HG03520 (cell line): ENCODE measurements around the gene CD99.

Experiments used
- ATAC-seq: cut with Tn5 transposase; IDR thresholded peaks from one replicate; pipeline ENCODE4 v1.9.1; 2021; ENCODE audit warnings: mild to moderate bottlenecking, moderate library complexity; ENCODE audit not compliant: unreplicated experiment

CD99 gene

GRCh38 chrX:2697741-2698299, 6.7 kb downstream of the CD99 start:
- ATAC-seq = no peak

GRCh38 chrX:2698604-2699003, 7.5 kb downstream of the CD99 start:
- ATAC-seq = no peak

GRCh38 chrX:2699959-2700358, 8.9 kb downstream of the CD99 start:
- ATAC-seq = no peak

- no peak for ATAC-seq
These were observed 9.6 kb downstream of the CD99 start for GRCh38 chrX:2700405-2701320.

GRCh38 chrX:2701600-2701999, 10.5 kb downstream of the CD99 start:
- no peak for ATAC-seq

GRCh38 chrX:2703991-2704369, 12.9 kb downstream of the CD99 start:
- no peak for ATAC-seq

GRCh38 chrX:2705046-2705832, 14.1 kb downstream of the CD99 start:
- ATAC-seq = no peak

GRCh38 chrX:2707334-2707760, 16.3 kb downstream of the CD99 start:
- peak; percentile 92 for ATAC-seq

- ATAC-seq = no peak
These were observed 16.9 kb downstream of the CD99 start for GRCh38 chrX:2708021-2708420.

GRCh38 chrX:2708592-2709188, 17.6 kb downstream of the CD99 start:
- no peak for ATAC-seq

- no peak for ATAC-seq
These were observed 18.5 kb downstream of the CD99 start for GRCh38 chrX:2709556-2709955.

- ATAC-seq = no peak
These were observed 19.1 kb downstream of the CD99 start for GRCh38 chrX:2710041-2710840.

- no peak for ATAC-seq
These were observed 20.3 kb downstream of the CD99 start for GRCh38 chrX:2711441-2711840.

- ATAC-seq = no peak
These were observed 21.3 kb downstream of the CD99 start for GRCh38 chrX:2712428-2712827.

- ATAC-seq = no peak
These were observed 22.1 kb downstream of the CD99 start for GRCh38 chrX:2712890-2713840.

GRCh38 chrX:2714551-2714950, 23.5 kb downstream of the CD99 start:
- ATAC-seq = no peak

GRCh38 chrX:2715066-2715600, 24.0 kb downstream of the CD99 start:
- no peak for ATAC-seq

GRCh38 chrX:2717312-2717711, 26.2 kb downstream of the CD99 start:
- no peak for ATAC-seq

- no peak for ATAC-seq
These were observed 27.7 kb downstream of the CD99 start for GRCh38 chrX:2718821-2719220.
